Upper lobe of right lung (tissue), 1 donor: Measurements from ENCODE around the gene SLC44A5. TPM values are rescaled to one million over a fixed set of nuclear protein-coding genes. Genes with fewer than 3 reads are reported as not detected.

Experiments
- ATAC-seq: fragments of 200-7000 bp; cut with Tn5 transposase; one replicate; pipeline ENCODE4 v1.9.1; 2020; ENCODE audit warnings: mild to moderate bottlenecking, moderate library complexity
- DNase-seq: peaks from one replicate; pipeline ENCODE4 v3.0.0-alpha.2; 2020
- H3K27ac ChIP-seq: fragments of 200-600 bp; one replicate; pipeline ENCODE4 v1.8.0; 2022
- H3K27me3 ChIP-seq: fragments of 200-600 bp; one replicate; pipeline ENCODE4 v1.8.0; 2022; ENCODE audit warnings: mild to moderate bottlenecking
- H3K36me3 ChIP-seq: fragments of 200-600 bp; one replicate; pipeline ENCODE4 v1.8.0; 2022
- H3K4me1 ChIP-seq: fragments of 200-600 bp; one replicate; pipeline ENCODE4 v1.8.0; 2022
- H3K4me3 ChIP-seq: fragments of 200-600 bp; one replicate; pipeline ENCODE4 v1.8.0; 2022; ENCODE audit warnings: mild to moderate bottlenecking
- H3K9me3 ChIP-seq: fragments of 200-600 bp; one replicate; pipeline ENCODE4 v1.8.0; 2022
- CTCF ChIP-seq: fragments of 200-600 bp; IDR thresholded peaks from one replicate; pipeline ENCODE4 v1.8.0; 2022; ENCODE audit warnings: antibody characterized with exemption
- intact Hi-C: fragments of 100-400 bp; cut with DNase I; formaldehyde crosslinking; loops from one replicate; pipeline ENCODE4 v1.11.0; 2022
- total RNA-seq: library from RNA; stranded (reverse); fragmentation: NEBNext Ultra II Directional; extraction: Animal tissue kit (Norgen Biotek cat#: 25700); gene quantifications from one replicate; pipeline ENCODE4 v1.2.1, GENCODE V29; 2021
- donor health status: DM: no; HTN: yes; CAD: no; lungs with severe emphysema.

The SLC44A5 gene
- total RNA-seq, 1 donor from 2014 or later, result 0.55 TPM

GRCh38 chr1:75559800-75560199, 51.1 kb downstream of the SLC44A5 start:
- intact Hi-C loops, result no loop called here
- no peak for DNase-seq
- H3K36me3 ChIP-seq, result no peaks in the 10 kb centered on the region
- ATAC-seq, result no peak
- no peak overlapping the region for H3K4me3 ChIP-seq
- H3K4me1 ChIP-seq, result no peaks in the 10 kb centered on the region
- H3K27me3 ChIP-seq, result no peaks in the 10 kb centered on the region
- TF ChIP-seq CTCF, result no peak
- H3K27ac ChIP-seq, result no peak overlapping the region
- H3K9me3 ChIP-seq, result no peaks in the 10 kb centered on the region

GRCh38 chr1:75559136-75559535, 51.8 kb downstream of the SLC44A5 start:
- intact Hi-C loops, result no loop called here
- Histone ChIP-seq H3K4me1 (no peaks in the 10 kb centered on the region), H3K36me3 (no peaks in the 10 kb centered on the region), H3K27ac (no peak overlapping the region), H3K9me3 (no peaks in the 10 kb centered on the region), H3K4me3 (no peak overlapping the region), H3K27me3 (no peaks in the 10 kb centered on the region)
- DNase-seq (no peak), ATAC-seq (no peak)
- TF ChIP-seq CTCF, result no peak

GRCh38 chr1:75554870-75555269, 56.0 kb downstream of the SLC44A5 start:
- Histone ChIP-seq H3K27ac (no peak overlapping the region), H3K4me3 (no peak overlapping the region), H3K27me3 (no peaks in the 10 kb centered on the region), H3K9me3 (no peaks in the 10 kb centered on the region), H3K4me1 (no peaks in the 10 kb centered on the region), H3K36me3 (no peaks in the 10 kb centered on the region)
- intact Hi-C loops, result no loop called here
- DNase-seq (no peak), ATAC-seq (no peak)
- TF ChIP-seq CTCF, result no peak

- H3K9me3 ChIP-seq, result no peaks in the 10 kb centered on the region
- no peak for TF ChIP-seq CTCF
- intact Hi-C loops, result no loop called here
Measured at GRCh38 chr1:75554181-75554580, 56.7 kb downstream of the SLC44A5 start.

GRCh38 chr1:75550559-75550958, 60.4 kb downstream of the SLC44A5 start:
- DNase-seq (no peak), ATAC-seq (no peak)
- Histone ChIP-seq H3K9me3 (no peaks in the 10 kb centered on the region), H3K4me3 (no peak overlapping the region), H3K27me3 (no peaks in the 10 kb centered on the region), H3K36me3 (no peaks in the 10 kb centered on the region), H3K27ac (no peak overlapping the region), H3K4me1 (no peaks in the 10 kb centered on the region)
- TF ChIP-seq CTCF, result no peak
- intact Hi-C loops, result no loop called here

More at GRCh38 chr1:75554181-75554580, 56.7 kb downstream of the SLC44A5 start:
- ATAC-seq (no peak), DNase-seq (no peak)
- no peak overlapping the region for H3K4me3 ChIP-seq
- no peak overlapping the region for H3K27ac ChIP-seq
- no peaks in the 10 kb centered on the region for H3K36me3 ChIP-seq
- no peaks in the 10 kb centered on the region for H3K4me1 ChIP-seq
- no peaks in the 10 kb centered on the region for H3K27me3 ChIP-seq
